ENCODE data around the gene NKAPD1. TPM values are rescaled to one million over a fixed set of nuclear protein-coding genes. Genes with fewer than 3 reads are reported as not detected.

NKAPD1 gene
- total RNA-seq, 1 donor = 12.1 TPM

GRCh38 chr11:112134473-112134872 lies 60.4 kb downstream of the NKAPD1 start:
- DNase-seq (ENCODE audit: low read depth in 2 of 3, low spot score in 2 of 3) = no peak

Small RNAs within 50 kb of the gene (small RNA-seq; reads per million reads assigned to genes)
- gene AP000907.3 = not detected
- gene RNU6-893P = not detected

Other genes with a start within 250 kb of the NKAPD1 start
- 27.7 TPM for gene ALG9, start 202.7 kb upstream of the NKAPD1 start, total RNA-seq
- 3.2 TPM for gene FDXACB1, start 195.1 kb upstream of the NKAPD1 start, total RNA-seq
- gene CFAP68, start 194.8 kb upstream of the NKAPD1 start, total RNA-seq = 33.4 TPM
- gene CRYAB, start 162.5 kb upstream of the NKAPD1 start, total RNA-seq = not detected
- not detected for gene HSPB2, start 161.6 kb upstream of the NKAPD1 start, total RNA-seq
- gene C11orf52, start 155.4 kb upstream of the NKAPD1 start, total RNA-seq = not detected
- 2.7 TPM for gene DIXDC1, start 137.0 kb upstream of the NKAPD1 start, total RNA-seq
- gene DLAT, start 48.9 kb upstream of the NKAPD1 start, total RNA-seq = 16.7 TPM
- 0.54 TPM for gene PIH1D2, start 282 bp upstream of the NKAPD1 start, total RNA-seq
- 39.6 TPM for gene TIMM8B, start 12.5 kb downstream of the NKAPD1 start, total RNA-seq
- gene SDHD, start 12.6 kb downstream of the NKAPD1 start, total RNA-seq = 156 TPM
- 26.4 TPM for gene IL18, start 89.8 kb downstream of the NKAPD1 start, total RNA-seq
- not detected for gene TEX12, start 93.1 kb downstream of the NKAPD1 start, total RNA-seq
- 1.3 TPM for gene BCO2, start 101.2 kb downstream of the NKAPD1 start, total RNA-seq
- gene PTS, start 152.1 kb downstream of the NKAPD1 start, total RNA-seq = 18.9 TPM
- not detected for gene PLET1, start 186.6 kb downstream of the NKAPD1 start, total RNA-seq